ENCODE results near the gene CXADR.

Gene CXADR

GRCh38 chr21:17545007-17545406, 32.2 kb downstream of the CXADR start:
- no peak overlapping the region for H3K4me3 ChIP-seq (ENCODE audit: low read depth, low read length)
- TF ChIP-seq CTCF (IDR thresholded peaks at IDR 0.05; ENCODE audit: borderline replicate concordance, insufficient read depth, low read depth, low read length): no peak

GRCh38 chr21:17548262-17548661, 35.4 kb downstream of the CXADR start:
- TF ChIP-seq CTCF (IDR thresholded peaks at IDR 0.05; ENCODE audit: borderline replicate concordance, insufficient read depth, low read depth, low read length): no peak
- H3K4me3 ChIP-seq (ENCODE audit: low read depth, low read length): no peak overlapping the region

- no peak overlapping the region for H3K4me3 ChIP-seq (ENCODE audit: low read depth, low read length)
- TF ChIP-seq CTCF (IDR thresholded peaks at IDR 0.05; ENCODE audit: borderline replicate concordance, insufficient read depth, low read depth, low read length): no peak
Measured at GRCh38 chr21:17550671-17551308, 37.9 kb downstream of the CXADR start.

- H3K4me3 ChIP-seq (ENCODE audit: low read depth, low read length): no peak overlapping the region
- TF ChIP-seq CTCF (IDR thresholded peaks at IDR 0.05; ENCODE audit: borderline replicate concordance, insufficient read depth, low read depth, low read length): no peak
Measured at GRCh38 chr21:17552410-17552809, 39.6 kb downstream of the CXADR start.

GRCh38 chr21:17554120-17554519, 41.3 kb downstream of the CXADR start:
- no peak overlapping the region for H3K4me3 ChIP-seq (ENCODE audit: low read depth, low read length)
- no peak for TF ChIP-seq CTCF (IDR thresholded peaks at IDR 0.05; ENCODE audit: borderline replicate concordance, insufficient read depth, low read depth, low read length)

- no peak overlapping the region for H3K4me3 ChIP-seq (ENCODE audit: low read depth, low read length)
- TF ChIP-seq CTCF (IDR thresholded peaks at IDR 0.05; ENCODE audit: borderline replicate concordance, insufficient read depth, low read depth, low read length): no peak
Measured at GRCh38 chr21:17554679-17555465, 42.0 kb downstream of the CXADR start.

Data from GM12875 (cell line).